Astrocyte of the spinal cord (primary cell): Measurements from ENCODE around the gene MOCS1.

Experiments
- DNase-seq: peaks from one replicate; pipeline ENCODE4 v3.0.0; 2011; ENCODE audit warnings: low read depth, low spot score
- H3K4me3 ChIP-seq: 2 replicates; pipeline ENCODE4 v1.5.1; 2011; ENCODE audit warnings: low read depth, mild to moderate bottlenecking, low read length, moderate library complexity
- CTCF ChIP-seq: IDR thresholded peaks from 2 replicates; pipeline ENCODE4 v1.5.1; 2012; ENCODE audit warnings: low read depth, mild to moderate bottlenecking, low read length, inconsistent platforms
- in situ Hi-C: cut with HindIII; loops from 2 replicates; pipeline ENCODE4 v1.10.0; 2017; ENCODE audit warnings: low sequenced_read_pairs

Gene MOCS1

GRCh38 chr6:39934131-39934757, at the start of gene MOCS1:
TSS of gene MOCS1 (minus strand) at chr6:39934462. CDS start at chr6:39934417, 45 bp downstream.
- no peak for TF ChIP-seq CTCF
- in situ Hi-C loops: no loop called here

GRCh38 chr6:39984051-39984450, 49.8 kb upstream of the MOCS1 start:
- no peak overlapping the region for H3K4me3 ChIP-seq
- no peak for TF ChIP-seq CTCF
- in situ Hi-C loops: no loop called here
- no peak for DNase-seq

More at GRCh38 chr6:39934131-39934757, at the start of gene MOCS1:
- DNase-seq: peak; percentile 50
- H3K4me3 ChIP-seq: peak within 1 kb of the TSS; percentile 67

- in situ Hi-C loops: no loop called here
- no peak for DNase-seq
- TF ChIP-seq CTCF: no peak
- no peak overlapping the region for H3K4me3 ChIP-seq
Observed at GRCh38 chr6:39983193-39983592, 48.9 kb upstream of the MOCS1 start.

GRCh38 chr6:39982720-39983119, 48.5 kb upstream of the MOCS1 start:
- H3K4me3 ChIP-seq: no peak overlapping the region
- in situ Hi-C loops: no loop called here
- no peak for DNase-seq
- no peak for TF ChIP-seq CTCF

GRCh38 chr6:39980839-39981580, 46.7 kb upstream of the MOCS1 start:
- in situ Hi-C loops: no loop called here
- no peak overlapping the region for H3K4me3 ChIP-seq

More at GRCh38 chr6:39980839-39981580, 46.7 kb upstream of the MOCS1 start:
- peak; percentile 48 for TF ChIP-seq CTCF
- peak; percentile 40 for DNase-seq
